SU-DHL-6 (cell line): ENCODE measurements around the gene SFT2D2.

Source experiments
- H2AFZ ChIP-seq: fragments of 200-600 bp; sonication (generic); 2 replicates; pipeline ENCODE4 v1.6.1; 2014; ENCODE audit warnings: low read depth, mild to moderate bottlenecking, moderate library complexity, mixed read lengths, antibody characterized with exemption, low read length; ENCODE audit not compliant: severe bottlenecking
- H3F3A ChIP-seq: fragments of 200-600 bp; shearing (Covaris generic); 2 replicates; pipeline ENCODE4 v1.6.0; 2016; ENCODE audit warnings: antibody characterized with exemption, mild to moderate bottlenecking; ENCODE audit not compliant: insufficient read depth
- H3K27ac ChIP-seq: fragments of 200-600 bp; sonication (generic); 2 replicates; pipeline ENCODE4 v1.5.1; 2016; ENCODE audit warnings: low read depth, mild to moderate bottlenecking, low read length, moderate library complexity, mixed read lengths
- H3K27me3 ChIP-seq: fragments of 200-600 bp; sonication (generic), shearing (Covaris generic); 2 replicates; pipeline ENCODE4 v1.6.0; 2014; ENCODE audit warnings: mild to moderate bottlenecking, low read length
- H3K36me3 ChIP-seq: fragments of 200-600 bp; sonication (generic); 2 replicates; pipeline ENCODE4 v1.6.1; 2014; ENCODE audit warnings: mild to moderate bottlenecking, low read length, mixed read lengths
- H3K4me2 ChIP-seq: fragments of 300-600, 200-600 bp; shearing (Covaris generic), sonication (generic); 2 replicates; pipeline ENCODE4 v1.6.0; 2014; ENCODE audit warnings: low read length, low read depth, mild to moderate bottlenecking; ENCODE audit not compliant: poor library complexity, severe bottlenecking
- H3K4me3 ChIP-seq: fragments of 200-600 bp; sonication (generic); 2 replicates; pipeline ENCODE4 v1.5.1; 2014; ENCODE audit warnings: antibody characterized with exemption, low read length, mild to moderate bottlenecking, mixed read lengths; ENCODE audit not compliant: insufficient read depth, poor library complexity, severe bottlenecking
- H3K79me2 ChIP-seq: fragments of 200-600 bp; sonication (generic); 2 replicates; pipeline ENCODE4 v1.6.1; 2014; ENCODE audit warnings: mild to moderate bottlenecking, low read length, moderate library complexity; ENCODE audit not compliant: insufficient read depth
- H3K9ac ChIP-seq: fragments of 200-600 bp; sonication (generic); 2 replicates; pipeline ENCODE4 v1.7.0; 2014; ENCODE audit warnings: mild to moderate bottlenecking, low read length
- H3K9me2 ChIP-seq: fragments of 200-600 bp; sonication (generic); replicated peaks from 2 replicates; pipeline ENCODE4 v1.6.1; 2014; ENCODE audit warnings: low read length; ENCODE audit not compliant: insufficient read depth
- H3K9me3 ChIP-seq: fragments of 200-600 bp; sonication (generic); 2 replicates; pipeline ENCODE4 v1.6.1; 2014; ENCODE audit warnings: low read length, mixed read lengths; ENCODE audit not compliant: insufficient read depth
- H4K20me1 ChIP-seq: fragments of 200-600 bp; sonication (generic); 2 replicates; pipeline ENCODE4 v1.6.1; 2014; ENCODE audit warnings: low read depth, mild to moderate bottlenecking, antibody characterized with exemption, low read length, moderate library complexity, mixed read lengths
- CTCF ChIP-seq: fragments of 200-600 bp; sonication (generic); IDR thresholded peaks from one replicate; pipeline ENCODE4 v1.5.1; 2017; ENCODE audit warnings: antibody characterized with exemption, mild to moderate bottlenecking, low read length, moderate library complexity; ENCODE audit not compliant: insufficient read depth, poor library complexity, severe bottlenecking
- EZH2phosphoT487 ChIP-seq: fragments of 200-600 bp; sonication (generic), shearing (Covaris generic); conservative IDR thresholded peaks from 2 replicates; pipeline ENCODE4 v1.6.1; 2018; ENCODE audit warnings: mild to moderate bottlenecking, antibody characterized with exemption, low read length, moderate library complexity, mixed read lengths

Gene SFT2D2

GRCh38 chr1:168213349-168213748 lies 12.5 kb upstream of the SFT2D2 start:
- Histone ChIP-seq H3K9me2 (no peaks in the 10 kb centered on the region), H3K27me3 (no peaks in the 10 kb centered on the region), H3K27ac (no peak overlapping the region), H3K79me2 (no peaks in the 10 kb centered on the region), H3K4me3 (no peak overlapping the region), H3K9me3 (no peaks in the 10 kb centered on the region), H3K4me2 (no peak overlapping the region), H3F3A (no peaks in the 10 kb centered on the region), H3K36me3 (no peaks in the 10 kb centered on the region), H3K9ac (no peak overlapping the region), H4K20me1 (no peaks in the 10 kb centered on the region), H2AFZ (no peak overlapping the region)
- TF ChIP-seq EZH2phosphoT487: no peak

GRCh38 chr1:168216171-168216570 lies 9.6 kb upstream of the SFT2D2 start:
- H4K20me1 ChIP-seq: no peaks in the 10 kb centered on the region
- H3K27me3 ChIP-seq: no peaks in the 10 kb centered on the region
- H3K36me3 ChIP-seq: no peaks in the 10 kb centered on the region
- no peak overlapping the region for H3K4me2 ChIP-seq
- no peak overlapping the region for H3K9ac ChIP-seq
- no peaks in the 10 kb centered on the region for H3F3A ChIP-seq
- no peak overlapping the region for H3K4me3 ChIP-seq
- no peak overlapping the region for H3K27ac ChIP-seq
- no peaks in the 10 kb centered on the region for H3K9me2 ChIP-seq
- no peaks in the 10 kb centered on the region for H3K79me2 ChIP-seq
- no peaks in the 10 kb centered on the region for H3K9me3 ChIP-seq
- no peak for TF ChIP-seq CTCF
- no peak for TF ChIP-seq EZH2phosphoT487
- no peak overlapping the region for H2AFZ ChIP-seq

DNA sequence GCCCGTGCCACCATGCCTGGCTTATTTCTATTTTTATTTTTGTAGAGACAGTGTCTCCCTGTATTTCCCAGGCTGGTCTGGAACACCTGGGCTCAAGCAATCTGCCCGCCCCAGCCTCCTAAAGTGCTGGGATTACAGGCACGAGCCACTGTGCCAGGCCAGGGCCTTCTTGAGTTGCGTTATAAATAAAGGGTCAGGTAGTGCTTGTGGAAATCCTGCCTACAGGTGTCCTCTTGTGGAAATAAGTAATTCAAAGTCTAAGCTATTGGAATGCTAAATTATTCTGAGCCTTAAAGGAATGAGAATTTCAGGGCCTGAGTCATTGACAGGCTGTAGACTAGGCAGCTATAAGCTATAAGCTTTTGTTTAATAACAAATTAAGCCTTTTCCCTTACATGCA lies 8.1 kb upstream of the SFT2D2 start:
- Histone ChIP-seq H3K9me3 (no peaks in the 10 kb centered on the region), H3K27me3 (no peaks in the 10 kb centered on the region), H3K4me2 (no peak overlapping the region), H3K79me2 (no peaks in the 10 kb centered on the region), H3K4me3 (no peak overlapping the region), H3K27ac (no peak overlapping the region), H2AFZ (no peak overlapping the region), H3F3A (no peaks in the 10 kb centered on the region), H3K9me2 (no peaks in the 10 kb centered on the region), H3K9ac (no peak overlapping the region), H3K36me3 (no peaks in the 10 kb centered on the region), H4K20me1 (no peaks in the 10 kb centered on the region)
- TF ChIP-seq CTCF (no peak), EZH2phosphoT487 (no peak)

DNA sequence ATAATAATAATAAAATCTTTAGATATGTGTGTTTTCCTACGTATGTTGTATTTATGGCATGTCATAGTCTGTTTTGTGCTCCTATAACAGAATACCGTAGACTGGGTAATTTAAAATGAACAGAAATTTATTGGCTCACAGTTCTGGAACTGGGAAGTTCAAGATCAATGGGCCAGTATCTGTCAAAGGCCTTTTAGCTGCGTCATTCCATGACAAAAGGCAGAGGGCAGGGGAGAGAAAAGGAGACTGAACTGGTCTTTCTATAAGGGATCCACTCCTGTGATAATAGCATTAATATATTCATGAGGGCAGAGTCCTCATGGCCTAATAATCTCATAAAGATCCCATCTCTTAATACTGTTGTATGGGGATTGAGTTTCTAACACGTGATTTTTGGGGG lies 7.1 kb upstream of the SFT2D2 start:
- Histone ChIP-seq H3F3A (no peaks in the 10 kb centered on the region), H3K27ac (no peak overlapping the region), H3K9me2 (no peaks in the 10 kb centered on the region), H3K36me3 (no peaks in the 10 kb centered on the region), H3K4me2 (no peak overlapping the region), H3K27me3 (no peaks in the 10 kb centered on the region), H4K20me1 (no peaks in the 10 kb centered on the region), H3K9ac (no peak overlapping the region), H3K9me3 (no peaks in the 10 kb centered on the region), H2AFZ (no peak overlapping the region), H3K4me3 (no peak overlapping the region), H3K79me2 (no peaks in the 10 kb centered on the region)
- TF ChIP-seq CTCF (no peak), EZH2phosphoT487 (no peak)
